H1 (cell line): ENCODE data around the gene CAMKK2. TPM values are rescaled to one million over a fixed set of nuclear protein-coding genes. Genes with fewer than 3 reads are reported as not detected.

Experiments used
- CTCF ChIA-PET: fragments of 300-600 bp; sonication (Branson Sonifier 250); formaldehyde crosslinking; loops from one replicate; lab custom pipeline; 2021; ENCODE audit not compliant: partially characterized antibody; lab: Charles Lee
- POLR2A ChIA-PET: fragments of 300-600 bp; sonication (Branson Sonifier 250); formaldehyde crosslinking; loops from one replicate; lab custom pipeline; 2021; ENCODE audit warnings: inconsistent platforms; ENCODE audit not compliant: partially characterized antibody; lab: Charles Lee
- DNase-seq, 2 experiments: peaks; one replicate each; pipeline versions ENCODE4 v3.0.0 to v3.0.0-alpha.2; 2010 to 2022; ENCODE audit warnings: low spot score in 2 of 2, low read depth in 1 of 2, mixed read lengths in 1 of 2
- FAIRE-seq: peaks from 2 replicates; lab custom pipeline; 2011; peaks lifted over from hg19 to GRCh38; lab: Jason Lieb, UNC
- H2AFZ ChIP-seq: 2 replicates; pipeline ENCODE4 v1.8.1; 2012; ENCODE audit warnings: low read length, inconsistent platforms
- H2AK5ac ChIP-seq: 2 replicates; pipeline ENCODE4 v1.6.1; 2013; ENCODE audit warnings: low read depth, low read length
- H2BK120ac ChIP-seq: replicated peaks from 2 replicates; pipeline ENCODE3; 2013; ENCODE audit warnings: low read depth, low read length, inconsistent platforms
- H2BK12ac ChIP-seq: 2 replicates; pipeline ENCODE4 v1.6.1; 2013; ENCODE audit warnings: low read depth, low read length
- H2BK15ac ChIP-seq: 2 replicates; pipeline ENCODE4 v1.6.1; 2013; ENCODE audit warnings: low read length
- H2BK20ac ChIP-seq: 2 replicates; pipeline ENCODE4 v1.6.1; 2013; ENCODE audit warnings: low read length
- H2BK5ac ChIP-seq: 2 replicates; pipeline ENCODE4 v1.6.1; 2013; ENCODE audit warnings: low read depth, low read length
- H3K14ac ChIP-seq: 2 replicates; pipeline ENCODE4 v1.6.1; 2013; ENCODE audit warnings: inconsistent platforms; ENCODE audit not compliant: insufficient read length
- H3K18ac ChIP-seq: 2 replicates; pipeline ENCODE4 v1.6.1; 2013; ENCODE audit warnings: low read length; ENCODE audit errors: extremely low read depth
- H3K23ac ChIP-seq: 2 replicates; pipeline ENCODE4 v1.6.1; 2013; ENCODE audit warnings: inconsistent platforms; ENCODE audit not compliant: insufficient read length
- H3K23me2 ChIP-seq: 2 replicates; pipeline ENCODE4 v1.6.1; 2013; ENCODE audit warnings: low read depth, low read length
- H3K27ac ChIP-seq: 2 replicates; pipeline ENCODE4 v1.6.1; 2011; ENCODE audit warnings: low read depth, low read length, inconsistent platforms
- H3K27me3 ChIP-seq, 4 experiments: replicated peaks in 1 of 4; 1 replicate in 1 of 4; 2 replicates in 3 of 4; pipeline versions ENCODE4 v1.6.1 to v1.8.1; 2011 to 2013; ENCODE audit warnings: low read length in 3 of 4, mild to moderate bottlenecking in 3 of 4, inconsistent platforms in 2 of 4, mixed read lengths in 2 of 4, moderate library complexity in 1 of 4; ENCODE audit not compliant: control insufficient read depth in 3 of 4, insufficient read depth in 3 of 4; ENCODE audit errors: extremely low read depth in 1 of 4
- H3K36me3 ChIP-seq, 4 experiments: 2 replicates each; pipeline versions ENCODE4 v1.6.1 to v1.8.1; 2011 to 2013; ENCODE audit warnings: mild to moderate bottlenecking in 4 of 4, low read length in 3 of 4, moderate library complexity in 2 of 4, control low read depth in 1 of 4, inconsistent platforms in 1 of 4; ENCODE audit not compliant: insufficient read depth in 4 of 4, control insufficient read depth in 2 of 4
- H3K4ac ChIP-seq: replicated peaks from 2 replicates; pipeline ENCODE3; 2013; ENCODE audit warnings: low read length, low read depth, mixed read lengths, inconsistent platforms; ENCODE audit not compliant: insufficient read length
- H3K4me1 ChIP-seq, 4 experiments: replicated peaks in 1 of 4; 1 replicate in 1 of 4; 2 replicates in 3 of 4; pipeline versions ENCODE4 v1.6.1 to v1.8.1; 2011 to 2013; ENCODE audit warnings: low read length in 3 of 4, inconsistent platforms in 2 of 4, mixed read lengths in 1 of 4; ENCODE audit not compliant: insufficient read depth in 4 of 4, control insufficient read depth in 3 of 4
- H3K4me2 ChIP-seq, 2 experiments: 2 replicates each; pipeline versions ENCODE4 v1.6.1 to v1.8.1; 2011 to 2013; ENCODE audit warnings: low read depth in 2 of 2, low read length in 2 of 2, control low read depth in 1 of 2, inconsistent platforms in 1 of 2, mild to moderate bottlenecking in 1 of 2; ENCODE audit not compliant: insufficient read depth in 1 of 2
- H3K4me3 ChIP-seq, 4 experiments: fragments of 200-600, 300-600 bp in 1 of 4; sonication (generic), shearing (Covaris generic), sonication (Bioruptor Twin) in 1 of 4; 2 replicates each; pipeline versions ENCODE4 v1.5.1 to v1.8.1; 2011 to 2016; ENCODE audit warnings: low read length in 4 of 4, low read depth in 3 of 4, control low read depth in 2 of 4, inconsistent platforms in 2 of 4, mild to moderate bottlenecking in 2 of 4, mixed read lengths in 1 of 4, moderate library complexity in 1 of 4; ENCODE audit not compliant: insufficient read depth in 2 of 4; ENCODE audit errors: extremely low read depth in 1 of 4
- H3K56ac ChIP-seq: replicated peaks from 2 replicates; pipeline ENCODE3; 2013; ENCODE audit warnings: low read depth, mild to moderate bottlenecking, mixed read lengths, low read length, inconsistent platforms; ENCODE audit not compliant: insufficient read length
- H3K79me1 ChIP-seq: 2 replicates; pipeline ENCODE4 v1.6.1; 2013; ENCODE audit warnings: low read depth, low read length, control low read depth
- H3K79me2 ChIP-seq, 2 experiments: 2 replicates each; pipeline versions ENCODE4 v1.6.1 to v1.8.1; 2012 to 2013; ENCODE audit warnings: low read length in 2 of 2, mild to moderate bottlenecking in 2 of 2, inconsistent platforms in 1 of 2; ENCODE audit not compliant: insufficient read depth in 2 of 2, control insufficient read depth in 1 of 2
- H3K9ac ChIP-seq, 4 experiments: replicated peaks in 1 of 4; 1 replicate in 1 of 4; 2 replicates in 3 of 4; pipeline versions ENCODE4 v1.6.1 to v1.8.1; 2011 to 2013; ENCODE audit warnings: low read depth in 3 of 4, low read length in 3 of 4, control low read depth in 2 of 4, mild to moderate bottlenecking in 2 of 4, moderate library complexity in 2 of 4, inconsistent platforms in 1 of 4; ENCODE audit errors: extremely low read depth in 1 of 4
- H3K9me3 ChIP-seq, 2 experiments: 2 replicates each; pipeline versions ENCODE4 v1.6.1 to v1.8.1; 2012 to 2013; ENCODE audit warnings: mild to moderate bottlenecking in 2 of 2, moderate library complexity in 2 of 2, control low read depth in 1 of 2, inconsistent platforms in 1 of 2, low read depth in 1 of 2, low read length in 1 of 2, mixed read lengths in 1 of 2; ENCODE audit not compliant: insufficient read depth in 2 of 2
- H4K20me1 ChIP-seq, 2 experiments: replicated peaks in 1 of 2; 2 replicates each; pipeline versions ENCODE3 to v1.8.1; 2011 to 2013; ENCODE audit warnings: inconsistent platforms in 2 of 2, low read length in 2 of 2, mild to moderate bottlenecking in 1 of 2; ENCODE audit not compliant: insufficient read depth in 2 of 2, control insufficient read depth in 1 of 2
- H4K5ac ChIP-seq: 2 replicates; pipeline ENCODE4 v1.6.1; 2013; ENCODE audit warnings: low read length, low read depth, mixed read lengths, inconsistent platforms; ENCODE audit not compliant: insufficient read length
- H4K8ac ChIP-seq: 2 replicates; pipeline ENCODE4 v1.8.0; 2013; ENCODE audit warnings: mild to moderate bottlenecking, moderate library complexity, low read length, inconsistent platforms; ENCODE audit not compliant: insufficient read depth; ENCODE audit errors: extremely low read depth
- H4K91ac ChIP-seq: replicated peaks from 2 replicates; pipeline ENCODE3; 2013; ENCODE audit warnings: low read length, mixed read lengths, inconsistent platforms; ENCODE audit not compliant: insufficient read length
- CBX8 ChIP-seq: fragments of 300-800, 300-1000 bp; sonication (generic); IDR thresholded peaks from 2 replicates; pipeline ENCODE4 v1.7.1; 2016; ENCODE audit warnings: low read depth, low read length, borderline replicate concordance
- CHD1 ChIP-seq: IDR thresholded peaks from 2 replicates; pipeline ENCODE4 v1.6.1; 2012; ENCODE audit warnings: low read depth, low read length, improper control_type of control experiment
- E2F6 ChIP-seq: IDR thresholded peaks from 2 replicates; pipeline ENCODE4 v1.6.1; 2012; ENCODE audit warnings: inconsistent platforms
- EZH2 ChIP-seq: fragments of 200-600 bp; sonication (generic); IDR thresholded peaks from 2 replicates; pipeline ENCODE4 v1.7.1; 2012; ENCODE audit warnings: low read depth, mild to moderate bottlenecking, moderate library complexity, low read length, inconsistent platforms; ENCODE audit not compliant: severe bottlenecking
- HDAC6 ChIP-seq: IDR thresholded peaks from one replicate; pipeline ENCODE4 v1.7.1; 2012; ENCODE audit warnings: low read depth, mild to moderate bottlenecking, inconsistent platforms, low read length, moderate library complexity
- KDM1A ChIP-seq: fragments of 200-600, 300-600 bp; sonication (generic); IDR thresholded peaks from 2 replicates; pipeline ENCODE4 v1.7.1; 2016; ENCODE audit warnings: mild to moderate bottlenecking, low read length, borderline replicate concordance
- MAX ChIP-seq: IDR thresholded peaks from 2 replicates; pipeline ENCODE4 v1.6.1; 2012; ENCODE audit warnings: inconsistent platforms
- RAD21 ChIP-seq, 2 experiments: IDR thresholded peaks in 1 of 2; conservative IDR thresholded peaks in 1 of 2; 2 replicates each; pipeline ENCODE4 v1.6.1; 2011; ENCODE audit warnings: low read depth in 2 of 2, low read length in 2 of 2, improper control_type of control experiment in 1 of 2, inconsistent platforms in 1 of 2, mild to moderate bottlenecking in 1 of 2, moderate library complexity in 1 of 2
- SP1 ChIP-seq: IDR thresholded peaks from 2 replicates; pipeline ENCODE4 v1.6.1; 2011; ENCODE audit warnings: low read depth, low read length
- TAF1 ChIP-seq: IDR thresholded peaks from 2 replicates; pipeline ENCODE4 v1.6.1; 2011; ENCODE audit warnings: mild to moderate bottlenecking, low read depth, low read length
- TCF12 ChIP-seq: IDR thresholded peaks from 2 replicates; pipeline ENCODE4 v1.6.1; 2011; ENCODE audit warnings: low read depth, mild to moderate bottlenecking, low read length
- WGBS, 2 experiments: shearing (Covaris generic) in 1 of 2; methylation state at CpG; one replicate each; pipeline versions ENCODE4 v1.1.6 to v1.1.7; 2013 to 2015; ENCODE audit warnings: low lambda C conversion rate in 2 of 2, mixed read lengths in 2 of 2, inconsistent platforms in 1 of 2, low coverage in 1 of 2, missing lambda C conversion rate in 1 of 2; ENCODE audit not compliant: insufficient replicate concordance in 2 of 2, insufficient coverage in 1 of 2, insufficient read length in 1 of 2; ENCODE audit errors: extremely low coverage in 1 of 2, missing lambda C conversion rate in 1 of 2; 5-methylcytosine and 5-hydroxymethylcytosine counted together
- polyA plus RNA-seq, 7 experiments: library from polyadenylated mRNA; depleted of rRNA in 3 of 7; stranded (reverse) in 5 of 7; unstranded in 2 of 7; fragments of >200 nt in 5 of 7; fragments of 200-250 nt in 2 of 7; gene quantifications; 1 replicate in 5 of 7; 2 replicates in 1 of 7; 4 replicates in 1 of 7; pipeline versions ENCODE4 v1.2.1 to v1.2.3, GENCODE V29; 2011 to 2013; ENCODE audit warnings: missing spikeins in 2 of 7, mixed read lengths in 2 of 7
- total RNA-seq: library from RNA; stranded (reverse); fragmentation: NEBNext Ultra II Directional; extraction: Animal tissue kit (Norgen Biotek cat#: 25700); gene quantifications from 2 replicates; pipeline ENCODE4 v1.2.1, GENCODE V29; 2021

CAMKK2 gene
- total and polyA plus RNA-seq, 2 of the 8 experiments (the other 6 are each of a cell fraction or from before 2014, with no cell fraction given), result 29.6 to 30.6 TPM

GRCh38 chr12:121287267-121287954 lies 9.1 kb downstream of the CAMKK2 start:
- Histone ChIP-seq H4K5ac (no peak overlapping the region), H3K14ac (no peak overlapping the region), H3K56ac (no peak overlapping the region), H3K4ac (no peak overlapping the region), H3K36me3 (no peaks in the 10 kb centered on the region; a peak in 2 of 8 replicates), H4K91ac (no peak overlapping the region), H2BK20ac (no peak overlapping the region), H3K9me3 (no peaks in the 10 kb centered on the region), H2AK5ac (no peak overlapping the region), H3K27ac (no peak overlapping the region), H4K8ac (no peak overlapping the region), H4K20me1 (peaks cover 0 to 2% of the 10 kb centered on the region in 2 experiments), H3K27me3 (no peaks in the 10 kb centered on the region), H2BK15ac (no peak overlapping the region), H3K23me2 (no peaks in the 10 kb centered on the region), H3K4me2 (no peak overlapping the region), H3K18ac (no peak overlapping the region), H2BK120ac (no peak overlapping the region), H3K9ac (no peak overlapping the region), H2BK5ac (no peak overlapping the region), H3K4me1 (peaks cover 0 to 7% (median 5%) of the 10 kb centered on the region in 4 experiments; a peak in 6 of 7 replicates), H2AFZ (no peak overlapping the region), H3K79me2 (peaks cover 0 to 5% of the 10 kb centered on the region in 2 experiments; a peak in 1 of 4 replicates), H2BK12ac (no peak overlapping the region), H3K79me1 (peaks cover 6% of the 10 kb centered on the region; the same call in 1 of the 2 replicates), H3K4me3 (no peak overlapping the region), H3K23ac (no peak overlapping the region)
- FAIRE-seq (no peak), DNase-seq (no peak)
- 89% methylated on average over 10 of the region's 10 CpGs; no CpG with 5 or more reads in 1 of the 2 experiments for WGBS, 2 experiments
- ChIA-PET POLR2A (interaction anchor here (0.6 to 3.2 kb wide), 5 partner anchors 8 to 114 kb away, joined by 3 to 14 read pairs (median 4); partner anchors contain the start of gene CAMKK2), CTCF (interaction anchor here (0.6 to 1.6 kb wide), 4 partner anchors 8 to 47 kb away, joined by 3 to 9 read pairs (median 3); no protein-coding TSS in a partner anchor)
- no peak for TF ChIP-seq E2F6
- no peak for TF ChIP-seq TCF12
- TF ChIP-seq KDM1A, result no peak
- no peak for TF ChIP-seq CHD1
- no peak for TF ChIP-seq EZH2
- no peak for TF ChIP-seq SP1
- no peak for TF ChIP-seq RAD21 (IDR thresholded peaks at IDR 0.05 in 1 of 2, conservative IDR thresholded peaks at IDR 0.05 in 1 of 2; ENCODE audit: low read depth in 2 of 2, low read length in 2 of 2)
- no peak for TF ChIP-seq HDAC6
- no peak for TF ChIP-seq CBX8
- no peak for TF ChIP-seq MAX
- TF ChIP-seq TAF1, result no peak
